NB4 (cell line): ENCODE data around the gene CNOT9.

ENCODE experiments used
- POLR2A ChIP-seq: IDR thresholded peaks from 2 replicates; pipeline ENCODE4 v1.6.1; 2011; ENCODE audit warnings: mild to moderate bottlenecking; ENCODE audit not compliant: insufficient read length; ENCODE audit errors: extremely low read depth
- TF ChIP-seq, protein P1 (sequence below): IDR thresholded peaks from one replicate; pipeline ENCODE4 v1.5.1; 2012; ENCODE audit warnings: low read depth, low read length

GRCh38 chr2:218567797-218568189, 846 bp upstream of the CNOT9 start:
- TF ChIP-seq, protein P1, sequence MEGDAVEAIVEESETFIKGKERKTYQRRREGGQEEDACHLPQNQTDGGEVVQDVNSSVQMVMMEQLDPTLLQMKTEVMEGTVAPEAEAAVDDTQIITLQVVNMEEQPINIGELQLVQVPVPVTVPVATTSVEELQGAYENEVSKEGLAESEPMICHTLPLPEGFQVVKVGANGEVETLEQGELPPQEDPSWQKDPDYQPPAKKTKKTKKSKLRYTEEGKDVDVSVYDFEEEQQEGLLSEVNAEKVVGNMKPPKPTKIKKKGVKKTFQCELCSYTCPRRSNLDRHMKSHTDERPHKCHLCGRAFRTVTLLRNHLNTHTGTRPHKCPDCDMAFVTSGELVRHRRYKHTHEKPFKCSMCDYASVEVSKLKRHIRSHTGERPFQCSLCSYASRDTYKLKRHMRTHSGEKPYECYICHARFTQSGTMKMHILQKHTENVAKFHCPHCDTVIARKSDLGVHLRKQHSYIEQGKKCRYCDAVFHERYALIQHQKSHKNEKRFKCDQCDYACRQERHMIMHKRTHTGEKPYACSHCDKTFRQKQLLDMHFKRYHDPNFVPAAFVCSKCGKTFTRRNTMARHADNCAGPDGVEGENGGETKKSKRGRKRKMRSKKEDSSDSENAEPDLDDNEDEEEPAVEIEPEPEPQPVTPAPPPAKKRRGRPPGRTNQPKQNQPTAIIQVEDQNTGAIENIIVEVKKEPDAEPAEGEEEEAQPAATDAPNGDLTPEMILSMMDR: no peak
- no peak for TF ChIP-seq POLR2A
